Loucy (cell line): ENCODE data around the gene NCSTN.
A peak's percentile ranks its signal among the peaks of the same experiment; 100 is the strongest.
"Not testable (repeated sequence)": the region's sequence is repeated elsewhere in the genome, so short reads cannot be mapped to it uniquely, and the experiment has no call there.

Experiments
- H2AFZ ChIP-seq: fragments of 200-600 bp; sonication (generic); 2 replicates; pipeline ENCODE4 v1.6.0; 2016; ENCODE audit warnings: antibody characterized with exemption, mild to moderate bottlenecking, low read length, moderate library complexity
- H3F3A ChIP-seq: fragments of 200-600 bp; 2 replicates; pipeline ENCODE4 v1.6.0; 2016; ENCODE audit warnings: antibody characterized with exemption, low read depth, mild to moderate bottlenecking
- H3K27me3 ChIP-seq: fragments of 200-600 bp; sonication (generic); 2 replicates; pipeline ENCODE4 v1.6.1; 2014; ENCODE audit warnings: low read length, mild to moderate bottlenecking; ENCODE audit not compliant: insufficient read depth, poor library complexity, severe bottlenecking
- H3K36me3 ChIP-seq: fragments of 200-600 bp; sonication (generic); 2 replicates; pipeline ENCODE4 v1.6.1; 2016; ENCODE audit warnings: low read length; ENCODE audit not compliant: insufficient read depth
- H3K4me1 ChIP-seq: fragments of 200-600 bp; sonication (generic); 2 replicates; pipeline ENCODE4 v1.5.1; 2014; ENCODE audit warnings: low read length, mild to moderate bottlenecking; ENCODE audit not compliant: insufficient read depth, poor library complexity, severe bottlenecking
- H3K4me2 ChIP-seq: fragments of 200-600 bp; sonication (generic); 2 replicates; pipeline ENCODE4 v1.6.0; 2014; ENCODE audit warnings: antibody characterized with exemption, low read length, low read depth, mild to moderate bottlenecking; ENCODE audit not compliant: poor library complexity, severe bottlenecking
- H3K4me3 ChIP-seq: fragments of 200-600 bp; sonication (generic); 2 replicates; pipeline ENCODE4 v1.5.1; 2014; ENCODE audit warnings: low read length, mild to moderate bottlenecking, mixed read lengths; ENCODE audit not compliant: poor library complexity, severe bottlenecking
- H3K79me2 ChIP-seq: fragments of 200-600 bp; sonication (generic); 2 replicates; pipeline ENCODE4 v1.6.1; 2014; ENCODE audit warnings: low read length; ENCODE audit not compliant: insufficient read depth
- H3K9ac ChIP-seq: fragments of 200-600 bp; sonication (generic); 2 replicates; pipeline ENCODE4 v1.6.0; 2014; ENCODE audit warnings: mild to moderate bottlenecking, low read depth, low read length, moderate library complexity; ENCODE audit not compliant: poor library complexity, severe bottlenecking
- H3K9me2 ChIP-seq: fragments of 200-600 bp; sonication (generic); replicated peaks from 2 replicates; pipeline ENCODE4 v1.6.1; 2016; ENCODE audit warnings: low read depth, low read length, mixed read lengths
- H3K9me3 ChIP-seq: fragments of 200-600 bp; sonication (generic); 2 replicates; pipeline ENCODE4 v1.6.1; 2014; ENCODE audit warnings: mild to moderate bottlenecking, antibody characterized with exemption, low read length, low read depth; ENCODE audit not compliant: insufficient read depth
- H4K20me1 ChIP-seq: fragments of 200-600 bp; sonication (generic); 2 replicates; pipeline ENCODE4 v1.6.0; 2014; ENCODE audit warnings: antibody characterized with exemption, low read length, mild to moderate bottlenecking; ENCODE audit not compliant: insufficient read depth, poor library complexity, severe bottlenecking
- EZH2phosphoT487 ChIP-seq: fragments of 200-600 bp; IDR thresholded peaks from 2 replicates; pipeline ENCODE4 v1.6.1; 2018; ENCODE audit warnings: antibody characterized with exemption, mild to moderate bottlenecking, moderate library complexity, borderline replicate concordance
- TF ChIP-seq, protein P1 (sequence below): fragments of 200-600 bp; sonication (generic); conservative IDR thresholded peaks from 2 replicates; pipeline ENCODE4 v1.5.1; 2014; ENCODE audit warnings: mild to moderate bottlenecking, antibody characterized with exemption, low read length

Gene NCSTN

DNA sequence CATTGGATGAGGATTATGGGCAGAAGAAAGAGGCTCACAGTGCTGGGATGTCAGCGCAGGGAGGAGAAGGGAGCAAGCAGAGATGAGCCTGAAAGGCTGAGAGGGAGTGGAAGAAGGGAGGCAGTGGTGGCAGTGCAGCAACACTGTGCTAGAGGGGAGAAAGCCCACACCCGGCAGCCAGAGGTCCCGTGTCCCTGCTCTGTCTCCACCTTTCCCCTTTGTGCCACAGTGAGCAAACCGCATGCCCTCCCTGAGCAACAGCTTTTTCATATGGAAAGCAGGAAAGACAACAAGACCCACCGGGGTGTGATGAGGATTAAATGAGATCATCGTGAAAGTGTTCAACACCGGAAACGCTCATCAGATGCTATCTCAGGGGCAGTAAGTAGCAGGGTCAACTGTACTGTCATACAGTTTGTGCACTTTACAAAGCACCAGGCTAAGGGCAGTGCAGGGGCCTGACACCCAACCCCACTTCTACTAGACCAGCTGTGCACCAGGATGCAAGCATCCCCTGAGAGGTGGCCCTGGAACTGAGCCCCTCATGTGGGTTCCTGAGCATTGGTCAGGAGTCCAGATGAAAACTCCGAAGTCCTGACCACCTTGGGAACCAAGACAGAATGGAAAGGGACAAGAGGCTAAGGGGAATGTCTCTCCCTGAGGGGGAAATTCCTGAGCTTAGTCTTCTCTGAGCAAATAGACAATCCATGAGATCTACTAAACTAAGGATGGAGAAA, 32.8 kb downstream of the NCSTN start:
- TF ChIP-seq, protein P1, sequence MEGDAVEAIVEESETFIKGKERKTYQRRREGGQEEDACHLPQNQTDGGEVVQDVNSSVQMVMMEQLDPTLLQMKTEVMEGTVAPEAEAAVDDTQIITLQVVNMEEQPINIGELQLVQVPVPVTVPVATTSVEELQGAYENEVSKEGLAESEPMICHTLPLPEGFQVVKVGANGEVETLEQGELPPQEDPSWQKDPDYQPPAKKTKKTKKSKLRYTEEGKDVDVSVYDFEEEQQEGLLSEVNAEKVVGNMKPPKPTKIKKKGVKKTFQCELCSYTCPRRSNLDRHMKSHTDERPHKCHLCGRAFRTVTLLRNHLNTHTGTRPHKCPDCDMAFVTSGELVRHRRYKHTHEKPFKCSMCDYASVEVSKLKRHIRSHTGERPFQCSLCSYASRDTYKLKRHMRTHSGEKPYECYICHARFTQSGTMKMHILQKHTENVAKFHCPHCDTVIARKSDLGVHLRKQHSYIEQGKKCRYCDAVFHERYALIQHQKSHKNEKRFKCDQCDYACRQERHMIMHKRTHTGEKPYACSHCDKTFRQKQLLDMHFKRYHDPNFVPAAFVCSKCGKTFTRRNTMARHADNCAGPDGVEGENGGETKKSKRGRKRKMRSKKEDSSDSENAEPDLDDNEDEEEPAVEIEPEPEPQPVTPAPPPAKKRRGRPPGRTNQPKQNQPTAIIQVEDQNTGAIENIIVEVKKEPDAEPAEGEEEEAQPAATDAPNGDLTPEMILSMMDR: no peak
- TF ChIP-seq EZH2phosphoT487: no peak
- Histone ChIP-seq H3K27me3 (no peaks in the 10 kb centered on the region), H3K9me2 (no peaks in the 10 kb centered on the region), H3K4me1 (no peaks in the 10 kb centered on the region), H3K79me2 (no peaks in the 10 kb centered on the region), H3K4me2 (peak overlapping the region; percentile 39), H3K36me3 (no peaks in the 10 kb centered on the region), H3K9me3 (no peaks in the 10 kb centered on the region), H4K20me1 (no peaks in the 10 kb centered on the region), H3F3A (no peaks in the 10 kb centered on the region), H3K9ac (peak overlapping the region; percentile 37), H2AFZ (peak overlapping the region; percentile 74), H3K4me3 (no peak overlapping the region)

DNA sequence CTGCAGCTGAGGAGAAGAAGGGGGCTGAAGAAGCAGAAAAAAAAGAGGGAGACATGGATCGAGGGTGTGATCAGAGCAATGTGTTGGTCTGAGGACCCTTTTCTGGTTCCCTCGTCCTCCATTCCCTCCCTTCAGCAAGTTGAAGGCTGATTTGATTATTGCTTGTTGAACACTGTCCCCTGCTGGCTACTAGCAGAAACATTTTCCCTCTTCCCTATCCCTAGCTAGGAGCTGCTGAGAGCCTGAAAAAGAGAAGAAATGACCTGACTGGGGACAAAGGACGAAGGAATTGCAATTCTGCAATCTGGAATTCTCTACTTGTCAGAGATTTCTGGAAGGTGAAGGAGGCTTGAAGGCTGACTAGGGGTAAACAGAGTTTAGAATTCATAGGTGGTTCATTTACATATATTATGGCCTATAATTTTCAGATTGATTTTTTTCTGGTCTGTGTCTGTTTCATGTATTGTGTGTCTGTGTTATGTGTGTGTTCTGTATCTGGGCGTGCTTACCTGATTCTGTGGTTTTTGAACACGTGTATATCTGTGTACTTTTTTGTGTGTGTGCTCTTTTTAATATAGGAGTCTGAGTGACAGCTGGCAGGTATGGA, 33.4 kb downstream of the NCSTN start:
- Histone ChIP-seq H3F3A (no peaks in the 10 kb centered on the region), H3K36me3 (no peaks in the 10 kb centered on the region), H3K9me3 (no peaks in the 10 kb centered on the region), H3K4me2 (peak overlapping the region; percentile 39), H3K27me3 (no peaks in the 10 kb centered on the region), H3K4me3 (no peak overlapping the region), H2AFZ (peak overlapping the region; percentile 74), H3K9ac (peak overlapping the region; percentile 37), H3K79me2 (no peaks in the 10 kb centered on the region), H3K4me1 (no peaks in the 10 kb centered on the region), H3K9me2 (no peaks in the 10 kb centered on the region), H4K20me1 (no peaks in the 10 kb centered on the region)
- no peak for TF ChIP-seq EZH2phosphoT487
- TF ChIP-seq, protein P1: peak; percentile 99

DNA sequence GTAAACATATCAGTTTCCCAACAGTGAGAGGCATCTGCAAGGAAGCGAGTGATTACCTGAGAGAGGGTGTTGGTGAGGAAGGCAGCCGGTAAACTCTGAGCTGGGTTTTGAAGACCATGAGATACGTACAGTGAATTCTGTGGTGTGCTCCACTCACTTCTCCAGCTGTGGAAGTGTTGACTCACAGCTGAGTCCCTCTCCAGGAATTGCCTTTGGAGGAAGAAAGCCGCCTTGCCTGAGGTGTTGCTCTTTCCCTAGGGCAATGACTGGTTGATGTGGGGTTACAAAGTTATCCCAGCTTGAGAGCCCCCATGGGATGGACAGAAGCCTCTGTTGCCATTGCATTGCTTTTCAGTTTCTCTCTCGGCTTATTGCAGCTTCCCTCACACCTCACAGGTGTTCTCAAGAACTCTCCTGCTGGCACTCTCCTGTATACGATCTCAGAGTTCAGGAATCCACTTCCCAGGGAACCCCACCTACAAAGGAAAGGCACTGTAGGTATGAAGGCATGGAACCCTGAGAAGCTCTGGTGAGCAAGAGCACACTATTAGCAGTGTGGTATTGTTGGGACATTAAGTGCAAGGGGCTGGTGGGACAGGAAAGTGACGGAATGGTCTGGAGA, 34.5 kb downstream of the NCSTN start:
- no peak overlapping the region for H3K4me2 ChIP-seq
- H3K79me2 ChIP-seq: no peaks in the 10 kb centered on the region
- H3K9me3 ChIP-seq: no peaks in the 10 kb centered on the region
- TF ChIP-seq EZH2phosphoT487: no peak
- TF ChIP-seq, protein P1: no peak
- no peaks in the 10 kb centered on the region for H3K36me3 ChIP-seq
- H3F3A ChIP-seq: no peaks in the 10 kb centered on the region
- H2AFZ ChIP-seq: no peak overlapping the region
- no peaks in the 10 kb centered on the region for H3K9me2 ChIP-seq
- H3K9ac ChIP-seq: no peak overlapping the region
- no peak overlapping the region for H3K4me3 ChIP-seq
- no peaks in the 10 kb centered on the region for H3K4me1 ChIP-seq
- no peaks in the 10 kb centered on the region for H3K27me3 ChIP-seq
- H4K20me1 ChIP-seq: no peaks in the 10 kb centered on the region

DNA sequence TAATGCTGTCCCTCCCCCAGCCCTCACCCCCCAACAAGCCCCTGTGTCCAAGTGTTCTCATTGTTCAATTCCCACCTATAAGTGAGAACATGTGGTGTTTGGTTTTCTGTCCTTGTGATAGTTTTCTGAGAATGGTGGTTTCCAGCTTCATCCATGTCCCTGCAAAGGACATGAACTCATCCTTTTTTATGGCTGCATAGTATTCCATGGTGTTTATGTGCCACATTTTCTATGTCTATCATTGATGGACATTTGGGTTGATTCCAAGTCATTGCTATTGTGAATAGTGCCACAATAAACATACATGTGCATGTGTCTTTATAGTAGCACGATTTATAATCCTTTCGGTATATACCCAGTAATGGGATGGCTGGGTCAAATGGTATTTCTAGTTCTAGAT, 41.6 kb downstream of the NCSTN start:
- H3K27me3 ChIP-seq, H4K20me1 ChIP-seq, H3K36me3 ChIP-seq, H3K79me2 ChIP-seq, H3K9ac ChIP-seq, H3F3A ChIP-seq, H3K4me2 ChIP-seq, H3K9me3 ChIP-seq, H3K9me2 ChIP-seq, H3K4me1 ChIP-seq, H3K4me3 ChIP-seq, H2AFZ ChIP-seq: not testable (repeated sequence)

DNA sequence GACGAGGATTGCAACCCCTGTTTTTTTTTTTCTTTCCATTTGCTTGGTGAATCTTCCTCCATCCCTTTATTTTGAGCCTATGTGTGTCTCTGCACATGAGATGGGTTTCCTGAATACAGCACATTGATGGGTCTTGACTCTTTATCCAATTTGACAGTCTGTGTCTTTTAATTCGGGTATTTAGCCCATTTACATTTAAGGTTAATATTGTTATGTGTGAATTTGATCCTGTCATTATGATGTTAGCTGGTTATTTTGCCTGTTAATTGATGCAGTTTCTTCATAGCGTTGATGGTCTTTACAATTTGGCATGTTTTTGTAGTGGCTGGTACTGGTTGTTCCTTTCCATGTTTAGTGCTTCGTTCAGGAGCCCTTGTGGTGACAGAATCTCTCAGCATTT, 45.2 kb downstream of the NCSTN start:
- H3K4me3 ChIP-seq, H4K20me1 ChIP-seq, H3K9ac ChIP-seq, H3K27me3 ChIP-seq, H3K4me2 ChIP-seq, H3K9me3 ChIP-seq, H3K9me2 ChIP-seq, H3K79me2 ChIP-seq, H2AFZ ChIP-seq, H3K4me1 ChIP-seq, H3K36me3 ChIP-seq, H3F3A ChIP-seq: not testable (repeated sequence)
